GM21526 (cell line): ENCODE measurements around the gene OLFM2.
"Not testable (repeated sequence)": the region's sequence is repeated elsewhere in the genome, so short reads cannot be mapped to it uniquely, and the experiment has no call there.

Experiments
- ATAC-seq: cut with Tn5 transposase; IDR thresholded peaks from one replicate; pipeline ENCODE4 v1.9.1; 2021; ENCODE audit warnings: moderate library complexity; ENCODE audit not compliant: unreplicated experiment, low FRiP score

Gene OLFM2

DNA sequence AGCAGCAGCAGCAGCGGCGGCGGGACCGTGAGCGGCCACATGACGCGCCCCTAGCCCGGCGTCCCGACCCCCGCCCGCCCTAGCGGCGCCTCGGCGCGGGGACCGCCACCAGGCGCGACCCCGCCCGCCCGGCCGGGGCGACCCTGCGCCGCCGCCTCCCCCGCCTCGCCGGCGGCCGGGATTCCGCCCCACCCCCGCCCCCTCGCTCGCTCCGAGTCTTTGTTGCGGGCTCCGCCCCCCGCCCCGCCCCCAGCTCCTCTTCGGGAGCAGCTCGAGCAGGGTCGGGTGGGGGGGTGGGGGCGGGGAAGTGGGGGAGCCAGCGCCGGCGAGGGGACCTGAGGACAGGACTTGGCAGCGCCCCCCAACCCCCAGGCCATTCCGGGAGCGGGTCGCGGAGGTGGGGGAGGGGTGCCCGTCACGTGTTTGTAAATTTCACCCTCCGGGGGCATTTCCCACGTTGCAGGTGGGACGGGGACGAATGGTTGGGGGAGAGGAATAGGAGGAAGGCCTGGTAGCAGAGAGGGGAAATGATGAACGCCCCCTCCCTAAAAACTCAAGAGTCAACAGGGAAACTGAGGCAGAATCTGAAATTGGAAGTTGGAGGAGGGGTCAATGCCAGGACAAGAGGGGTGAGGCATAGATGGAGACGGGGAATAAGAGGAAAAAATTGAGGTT is at the start of gene OLFM2:
OLFM2 (minus strand) TSS at position 190 of the 675 bp plus-strand sequence; CDS start at position 41, 149 bp downstream.
- no peak for ATAC-seq

DNA sequence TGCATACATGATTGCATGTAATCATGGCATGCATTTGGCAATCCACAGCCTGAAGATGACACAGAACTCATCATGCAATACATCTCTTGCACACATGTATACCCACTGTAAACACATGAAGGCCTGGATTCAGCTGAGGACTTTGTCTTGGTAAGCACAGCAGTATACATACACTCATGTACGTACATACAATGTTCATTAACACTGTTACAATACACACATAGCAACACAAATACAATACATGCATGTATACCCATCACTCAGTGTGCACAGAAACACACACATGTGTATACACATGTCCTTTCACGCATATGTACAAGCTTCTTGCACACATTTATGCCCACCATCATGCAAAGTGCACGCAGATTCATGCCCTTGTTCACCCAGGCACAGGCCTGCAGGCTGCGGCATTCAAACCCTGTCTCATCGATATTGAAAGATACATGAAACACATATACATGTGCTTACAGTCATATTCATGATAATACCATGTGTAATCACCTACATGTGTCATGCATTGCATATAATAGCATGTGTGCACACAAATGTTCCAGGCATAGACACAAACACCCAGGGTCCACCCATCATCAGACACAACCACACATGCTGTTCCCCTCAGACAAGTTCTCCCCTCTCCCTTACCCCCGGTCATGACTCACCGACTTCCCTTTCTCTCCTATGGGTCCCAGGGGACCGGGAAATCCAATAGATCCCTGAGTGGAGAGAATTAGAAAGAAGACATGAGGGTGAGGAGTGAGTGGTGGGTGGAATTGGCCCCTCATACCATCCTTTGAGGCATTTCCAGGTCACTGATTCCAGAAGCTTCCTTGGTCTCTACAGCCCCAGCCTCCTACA is 45.3 kb upstream of the OLFM2 start:
- no peak for ATAC-seq

DNA sequence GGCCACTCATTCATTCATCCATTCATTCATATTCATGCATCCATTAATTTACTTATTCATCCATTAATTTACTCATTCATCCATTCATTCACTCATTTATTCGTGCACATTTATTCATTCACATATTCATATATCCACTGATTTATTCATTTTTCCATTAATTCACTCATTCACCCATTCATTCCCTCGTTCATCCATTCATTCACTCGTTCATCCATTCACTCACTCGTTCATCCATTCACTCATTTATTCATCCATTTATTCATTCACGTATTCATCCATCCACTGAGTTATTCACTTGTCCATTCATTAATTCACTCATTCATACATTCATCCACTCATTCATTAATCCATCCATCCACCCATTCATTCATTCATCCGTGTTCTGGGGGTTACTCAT is 35.8 kb upstream of the OLFM2 start:
- ATAC-seq = no peak

DNA sequence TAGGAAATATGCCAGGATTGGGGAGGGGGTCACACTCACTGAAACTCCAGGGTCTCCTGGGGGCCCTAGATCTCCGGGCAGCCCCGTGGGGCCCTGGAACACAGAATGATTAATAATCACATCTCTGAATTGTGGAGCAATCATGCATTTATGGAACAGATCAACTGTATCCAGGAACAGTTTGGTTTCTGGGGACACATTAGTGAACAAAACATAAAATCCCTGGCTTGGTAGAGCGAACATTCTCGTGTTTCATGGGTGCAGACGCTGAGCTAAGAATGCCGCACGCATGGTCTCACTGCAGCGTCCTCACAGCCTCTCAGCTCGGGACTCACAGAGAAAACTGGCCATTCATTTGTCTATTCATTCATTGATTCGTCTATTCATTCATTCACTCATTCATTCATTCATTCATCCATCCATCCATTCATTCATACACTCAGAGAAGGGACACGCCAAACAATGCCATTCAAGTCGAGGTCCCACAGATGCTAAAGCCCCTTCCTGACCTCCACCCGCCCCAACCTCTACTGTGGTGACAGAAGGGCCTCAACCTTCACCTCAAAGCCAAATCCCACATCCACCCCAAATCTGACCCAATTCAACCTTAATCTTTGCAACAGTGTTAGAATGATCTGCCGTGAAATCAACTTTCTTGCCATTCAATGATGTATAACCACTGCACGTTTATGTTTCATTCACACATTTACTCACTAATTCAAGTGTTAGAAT is 35.0 kb upstream of the OLFM2 start:
- ATAC-seq = no peak

DNA sequence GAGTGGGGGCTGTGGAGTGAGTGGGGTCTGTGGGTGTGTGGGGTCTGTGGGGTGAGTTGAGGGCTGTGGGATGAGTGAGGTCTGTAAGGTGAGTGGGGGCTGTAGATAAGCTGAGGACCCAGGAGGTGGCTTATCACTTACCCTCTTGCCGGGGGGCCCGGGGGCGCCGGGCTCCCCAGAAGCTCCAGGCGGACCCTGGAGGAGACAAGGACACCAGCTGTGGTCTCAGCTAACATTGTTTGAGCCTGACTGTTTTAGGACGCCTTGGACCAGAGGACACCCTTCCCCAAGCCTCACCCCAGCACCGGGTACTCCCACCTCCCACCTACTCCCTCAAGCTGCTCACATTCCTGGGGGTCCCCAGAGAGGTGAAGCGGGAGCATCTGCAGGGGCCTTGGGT is 34.2 kb upstream of the OLFM2 start:
- ATAC-seq = no peak

DNA sequence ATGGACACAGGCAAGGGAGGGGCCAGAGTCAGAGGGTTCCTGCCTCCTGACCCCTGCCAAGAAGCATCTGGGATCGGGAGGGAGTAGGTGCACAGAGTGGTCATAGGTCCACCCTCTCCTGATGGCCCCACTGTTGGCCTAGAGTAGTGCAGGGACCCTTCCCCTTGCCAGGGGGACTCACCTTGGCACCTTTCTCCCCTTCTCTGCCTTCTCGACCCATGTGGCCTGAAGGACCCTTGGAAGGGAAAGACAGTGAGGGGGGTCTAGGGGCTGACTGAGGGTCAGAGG is 33.3 kb upstream of the OLFM2 start:
- ATAC-seq = no peak

DNA sequence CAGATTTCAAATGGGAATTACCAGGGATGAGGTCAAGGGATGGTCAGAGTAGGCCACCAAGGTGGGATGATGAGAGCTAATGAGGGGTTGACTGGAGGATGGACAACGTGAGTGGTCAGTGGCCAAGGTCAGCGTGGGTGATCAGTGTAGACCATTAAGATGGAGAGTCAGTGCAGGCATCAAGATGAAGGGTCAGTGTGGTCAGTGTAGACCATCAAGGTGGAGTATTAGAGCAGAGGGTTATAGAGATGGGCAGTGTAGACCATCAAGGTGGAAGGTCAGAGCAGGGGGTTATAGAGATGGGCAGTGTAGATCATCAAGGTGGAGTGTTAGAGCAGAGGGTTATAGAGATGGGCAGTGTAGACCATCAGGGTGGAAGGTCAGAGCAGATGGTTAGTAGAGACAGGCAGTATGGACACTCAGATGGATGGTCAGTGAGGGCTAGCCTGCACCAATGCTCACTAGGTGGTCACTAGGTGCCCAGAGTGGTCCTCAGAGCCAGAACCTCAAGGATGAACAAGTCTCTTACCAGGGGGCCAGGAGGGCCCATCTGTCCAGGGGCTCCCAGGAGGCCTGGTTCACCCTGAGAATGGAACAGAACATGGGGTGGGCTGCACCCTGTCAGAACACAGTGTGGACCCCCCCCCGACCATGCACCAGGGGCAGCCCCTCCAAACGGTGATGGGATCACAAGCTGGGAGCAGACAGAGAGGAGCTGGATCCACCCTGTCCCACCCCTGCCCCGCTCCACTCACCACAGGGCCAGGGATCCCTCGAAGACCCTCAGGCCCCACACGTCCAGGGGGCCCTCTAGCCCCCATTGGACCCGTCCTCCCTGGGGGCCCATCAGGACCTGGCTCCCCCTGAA is 32.7 kb upstream of the OLFM2 start:
- no peak for ATAC-seq

DNA sequence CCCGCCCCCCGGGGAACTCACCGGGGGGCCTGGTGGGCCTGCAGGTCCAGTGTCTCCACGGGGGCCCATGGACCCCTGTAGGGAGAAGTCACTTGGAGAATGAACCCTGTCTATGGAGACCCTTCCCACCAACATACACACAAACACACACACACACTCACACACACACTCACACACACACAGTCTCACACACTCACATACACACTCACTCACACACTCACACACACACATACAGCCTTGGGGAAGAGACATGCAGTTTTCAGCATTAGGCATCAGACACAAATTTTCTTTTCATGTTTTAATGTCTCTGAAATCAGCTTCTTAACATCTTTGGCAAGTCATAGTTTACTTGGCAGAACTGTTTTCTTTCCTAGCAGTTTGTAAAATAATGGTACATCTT is 31.0 kb upstream of the OLFM2 start:
- ATAC-seq = no peak

DNA sequence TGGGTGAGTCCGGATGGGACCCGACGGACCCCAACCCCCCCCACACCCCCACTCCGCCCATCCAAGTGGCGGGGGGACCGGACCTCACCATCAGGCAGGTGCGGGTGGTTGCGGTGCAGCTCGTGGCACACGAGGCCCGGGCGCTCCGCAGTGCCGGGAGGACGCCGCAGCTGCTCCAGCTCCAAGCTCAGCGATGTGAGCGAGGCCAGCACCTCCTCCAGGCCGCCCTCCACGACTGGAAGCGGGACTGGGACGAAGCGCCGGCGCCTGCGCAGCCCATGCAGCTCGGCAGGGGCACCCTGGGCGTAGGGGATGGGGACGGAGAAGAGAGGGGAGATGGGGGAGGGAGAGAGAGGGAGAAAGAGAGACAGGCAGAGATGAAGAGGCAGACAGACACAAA is 30.1 kb upstream of the OLFM2 start:
- no peak for ATAC-seq

DNA sequence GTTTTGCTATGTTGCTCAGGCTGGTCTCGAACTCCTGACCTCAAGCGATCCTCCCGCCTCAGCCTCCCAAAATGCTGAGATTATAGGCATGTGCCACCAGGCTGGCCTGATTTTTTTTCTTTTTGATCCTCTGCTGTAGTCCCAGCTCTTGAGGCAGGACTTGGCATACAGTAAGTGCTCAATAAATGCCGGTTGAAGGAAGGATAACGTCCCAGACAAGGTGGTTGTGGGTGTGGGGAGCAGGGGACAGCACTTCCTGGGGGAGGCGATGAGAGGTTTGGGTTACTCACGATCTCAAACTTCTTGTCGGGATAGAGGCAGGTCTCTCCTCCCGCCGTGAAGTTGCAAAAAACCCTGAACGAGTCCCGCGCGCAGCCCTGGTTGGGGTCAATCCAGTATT is 29.7 kb upstream of the OLFM2 start:
- no peak for ATAC-seq

DNA sequence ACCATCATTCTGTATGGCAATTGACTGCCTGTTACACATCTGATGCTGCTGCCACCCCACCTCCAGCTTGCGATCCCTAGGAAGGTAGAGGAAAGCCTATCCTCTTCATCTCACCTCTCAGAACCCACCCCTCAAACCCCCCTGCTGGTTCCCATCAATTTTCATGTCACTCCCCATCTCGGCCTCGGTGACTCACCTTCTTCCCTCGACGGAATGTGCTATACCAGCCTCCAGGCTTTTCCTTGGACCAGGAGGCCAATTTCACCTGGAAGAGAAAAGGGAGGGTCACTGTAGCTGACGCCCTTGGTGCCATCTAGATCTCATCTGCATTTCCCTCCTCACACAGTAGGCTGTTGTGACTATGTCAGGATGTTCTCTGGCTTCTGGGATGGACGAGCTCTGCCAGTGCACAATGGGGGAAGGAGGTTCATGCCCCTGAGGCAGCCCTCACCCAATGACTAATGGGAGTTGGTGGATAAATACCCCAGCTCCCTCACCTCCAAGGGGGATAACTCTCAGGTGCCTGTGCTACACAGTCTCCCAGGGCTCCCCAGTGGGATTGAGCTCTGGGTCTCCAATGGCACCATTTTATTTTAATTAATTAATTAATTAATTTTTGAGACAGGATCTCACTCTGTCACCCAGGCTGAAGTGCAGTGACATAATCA is 26.4 kb upstream of the OLFM2 start:
- no peak for ATAC-seq

DNA sequence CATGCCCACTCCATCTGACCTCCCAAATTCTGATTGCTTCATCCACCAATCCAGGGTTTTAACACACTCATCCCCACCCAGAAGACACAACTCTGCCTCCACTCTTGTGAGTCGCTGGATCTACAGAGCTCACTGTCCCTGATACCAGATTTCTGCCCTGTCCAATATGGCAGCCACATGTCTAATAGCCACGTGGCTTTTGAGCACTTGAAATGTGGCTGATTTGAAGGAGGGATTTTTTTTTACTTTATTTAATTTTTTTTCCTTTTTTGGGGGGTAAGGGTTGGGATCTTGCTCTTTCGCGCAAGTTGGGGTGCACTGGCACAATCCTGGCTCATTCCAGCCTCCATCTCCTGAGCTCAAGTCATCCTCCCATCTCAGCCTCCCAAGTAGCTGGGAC is 24.8 kb upstream of the OLFM2 start:
- no peak for ATAC-seq

DNA sequence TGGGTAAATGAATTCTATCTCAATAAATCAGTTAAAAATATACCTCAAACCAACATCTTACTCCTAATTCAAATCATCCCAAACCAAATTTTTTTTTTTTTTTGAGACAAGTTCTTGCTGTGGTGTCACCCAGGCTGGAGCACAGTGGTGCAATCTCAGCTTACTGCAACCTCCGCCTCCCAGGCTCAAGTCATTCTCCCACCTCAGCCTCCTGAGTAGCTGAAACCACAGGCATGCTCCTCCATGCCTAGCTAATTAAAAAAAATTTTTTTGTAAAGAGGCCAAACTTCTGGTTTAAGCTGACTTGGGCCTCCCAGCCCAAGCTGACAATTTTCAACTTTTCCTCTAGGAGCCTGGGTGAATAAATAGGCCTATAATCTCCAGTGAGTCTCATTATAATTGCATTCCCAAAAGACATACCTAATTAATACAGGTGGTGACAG is 22.1 kb upstream of the OLFM2 start:
- ATAC-seq = no peak

DNA sequence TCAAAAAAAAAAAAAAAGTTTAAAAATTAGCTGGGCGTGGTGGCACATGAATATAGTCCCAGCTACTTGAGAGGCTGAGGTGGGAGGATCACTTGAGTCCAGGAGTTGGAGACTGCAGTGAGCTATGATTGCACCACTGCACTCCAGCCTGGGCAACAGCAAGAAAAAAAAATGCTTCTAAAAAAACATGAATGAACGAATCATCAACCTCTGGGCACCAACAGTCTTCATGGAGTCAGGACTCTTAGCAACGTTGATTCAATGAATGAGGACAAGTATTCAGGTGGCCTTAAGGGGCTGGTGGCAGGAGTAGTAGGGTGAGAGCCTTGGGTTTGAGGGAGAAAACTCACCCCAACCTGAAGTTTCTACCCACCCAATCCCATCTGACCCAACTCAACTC is 20.6 kb upstream of the OLFM2 start:
- no peak for ATAC-seq

DNA sequence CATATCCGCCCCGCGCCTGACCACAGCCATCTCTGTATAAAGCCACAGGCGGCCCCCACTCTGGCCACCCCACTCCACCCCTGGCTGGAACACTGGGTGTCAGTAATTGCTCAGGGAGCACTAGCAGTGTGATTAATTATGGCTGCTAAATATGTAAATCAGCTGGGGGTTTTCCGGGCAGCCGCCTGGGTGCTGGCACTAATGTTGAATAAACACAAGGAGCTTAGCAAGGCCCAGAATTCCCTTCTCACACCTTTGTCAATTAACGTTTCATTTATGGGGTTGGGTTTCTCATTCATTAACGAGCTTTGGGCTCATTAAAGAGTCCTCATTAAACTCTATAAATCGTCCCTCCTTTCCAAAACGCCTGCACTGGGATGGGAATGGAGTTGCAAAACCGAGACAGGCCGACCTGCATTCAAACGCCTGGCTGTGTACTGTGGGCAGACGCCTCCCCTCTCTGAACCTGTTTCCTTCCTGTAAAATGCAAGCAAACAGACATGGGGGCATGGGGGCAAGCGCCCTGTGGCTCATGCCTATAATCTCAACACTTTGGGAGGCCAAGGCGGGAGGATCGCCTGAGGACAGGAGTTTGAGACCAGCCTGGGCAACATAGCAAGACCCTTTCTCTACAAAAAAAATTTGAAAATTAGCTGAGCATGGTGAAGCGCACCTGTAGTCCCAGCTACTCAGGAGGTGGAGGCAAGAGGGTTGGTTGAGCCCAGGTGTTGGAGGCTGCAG is 17.7 kb upstream of the OLFM2 start:
- no peak for ATAC-seq

DNA sequence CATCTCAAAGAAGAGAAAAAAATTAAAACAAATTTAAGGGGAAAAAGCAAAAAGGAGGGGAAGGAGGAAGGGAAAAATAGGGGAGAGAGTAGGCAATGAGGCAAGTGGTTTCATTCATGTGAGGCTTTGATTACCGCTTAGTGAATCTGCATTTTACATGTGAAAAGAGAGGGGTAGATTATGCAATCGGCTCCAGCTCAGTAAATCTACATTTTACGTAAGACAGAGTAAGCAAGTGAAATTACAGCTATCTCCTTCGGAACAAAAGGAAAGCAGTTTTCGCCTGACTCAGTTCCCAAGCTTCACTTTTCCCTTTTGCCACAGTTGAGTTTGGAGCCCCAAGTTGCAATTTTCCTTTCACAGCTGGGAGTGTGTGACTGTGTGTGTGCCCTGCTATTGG is 16.0 kb upstream of the OLFM2 start:
- ATAC-seq = no peak

DNA sequence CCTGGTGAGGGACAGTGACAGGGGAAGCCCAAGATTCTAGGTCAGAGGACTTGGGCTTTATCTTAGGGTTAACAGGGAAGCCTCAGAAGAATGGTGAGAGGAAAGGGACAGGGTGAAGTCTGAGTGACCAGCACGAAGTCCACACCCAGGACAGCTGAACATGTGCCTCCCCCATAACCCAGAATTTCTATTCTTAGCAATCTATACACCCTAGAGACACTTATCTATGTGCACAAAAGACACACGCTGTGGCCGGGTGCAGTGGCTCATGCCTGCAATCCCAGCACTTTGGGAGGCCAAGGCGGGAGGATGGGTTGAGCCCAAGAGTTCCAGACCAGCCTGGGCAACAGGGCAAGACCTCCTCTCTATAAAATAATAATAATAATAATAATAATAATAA is 11.1 kb upstream of the OLFM2 start:
- no peak for ATAC-seq

DNA sequence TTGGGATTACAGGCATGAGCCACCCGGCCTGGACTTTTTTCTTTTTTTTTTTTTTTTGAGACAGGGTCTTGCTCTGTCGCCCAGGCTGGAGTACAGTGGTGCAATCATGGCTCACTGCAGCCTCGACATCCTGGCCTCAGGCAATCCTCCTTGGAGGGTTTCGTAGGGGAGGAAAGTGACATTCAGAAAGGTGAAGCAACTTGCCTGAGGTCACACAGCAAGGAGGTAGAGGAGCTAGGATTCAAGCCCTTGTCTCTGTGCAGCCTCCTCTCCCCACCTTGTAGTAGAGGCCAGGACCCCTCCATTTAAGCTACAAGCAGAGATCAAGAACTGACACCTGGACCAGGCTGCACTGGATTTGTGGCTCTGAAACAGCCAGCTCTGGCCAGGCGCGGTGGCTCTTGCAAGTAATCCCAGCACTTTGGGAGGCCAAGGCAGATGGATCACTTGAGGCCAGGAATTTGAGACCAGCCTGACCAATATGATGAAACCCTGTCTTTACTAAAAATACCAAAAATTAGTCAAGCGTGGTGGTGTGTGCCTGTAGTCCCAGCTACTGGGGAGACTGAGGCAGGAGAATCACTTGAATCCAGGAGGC is 10.3 kb upstream of the OLFM2 start:
- not testable (repeated sequence) for ATAC-seq

DNA sequence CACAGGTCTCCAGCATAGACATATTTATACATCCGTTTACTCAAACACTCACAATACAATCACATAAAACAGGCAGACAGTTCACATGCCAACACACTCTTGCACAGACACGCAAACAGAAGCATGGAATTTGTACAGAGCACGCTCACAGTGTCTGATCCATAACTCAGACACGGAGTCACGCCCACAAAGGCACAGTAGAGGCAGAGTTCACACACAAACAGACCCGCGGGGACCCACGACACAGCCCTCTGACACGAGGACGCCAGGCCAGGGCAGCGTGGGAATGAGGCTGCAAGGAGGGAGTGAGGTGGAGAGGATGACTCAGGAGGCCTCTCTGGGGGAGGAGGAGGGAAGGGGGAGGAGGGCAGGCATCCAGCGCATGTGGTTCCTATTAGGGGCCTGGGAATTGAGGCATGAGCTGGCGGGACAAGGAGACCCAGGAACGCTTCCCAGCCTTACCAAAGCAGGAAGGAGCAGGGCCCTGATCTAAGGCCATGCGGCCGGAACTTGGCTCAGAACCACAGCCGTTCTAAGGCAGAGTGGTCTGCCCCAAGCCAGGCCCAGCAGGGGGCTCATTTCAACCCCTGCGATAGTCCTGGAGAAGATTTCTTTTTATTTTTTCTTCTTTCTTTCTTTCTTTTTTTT is 9.1 kb upstream of the OLFM2 start:
- no peak for ATAC-seq
